Lung (tissue), 12 donors: ENCODE measurements around the gene FER. TPM values are rescaled to one million over a fixed set of nuclear protein-coding genes. Genes with fewer than 3 reads are reported as not detected.

Source experiments
- ATAC-seq: fragments of 200-7000 bp; cut with Tn5 transposase; one replicate; pipeline ENCODE4 v1.9.1; 2020; ENCODE audit warnings: moderate number of reproducible peaks; ENCODE audit not compliant: insufficient read depth, low FRiP score
- DNase-seq, 3 donors: peaks; one replicate each; pipeline ENCODE4 v3.0.0-alpha.2; 2013 to 2017
- H3K27ac ChIP-seq, 2 donors: one replicate each; pipeline ENCODE4 v1.5.1; 2013; ENCODE audit warnings: mild to moderate bottlenecking in 2 of 2, moderate library complexity in 2 of 2, control low read depth in 1 of 2, inconsistent platforms in 1 of 2, low read depth in 1 of 2, low read length in 1 of 2
- H3K27me3 ChIP-seq, 3 donors: one replicate each; pipeline ENCODE4 v1.5.1; 2013; ENCODE audit warnings: low read length in 2 of 3; ENCODE audit not compliant: control insufficient read depth in 3 of 3, insufficient read depth in 3 of 3
- H3K36me3 ChIP-seq, 4 donors: one replicate each; pipeline ENCODE4 v1.5.1; 2013; ENCODE audit warnings: low read length in 4 of 4, mild to moderate bottlenecking in 1 of 4, moderate library complexity in 1 of 4; ENCODE audit not compliant: control insufficient read depth in 4 of 4, insufficient read depth in 4 of 4
- H3K4me1 ChIP-seq, 5 donors: one replicate each; pipeline ENCODE4 v1.5.1; 2013; ENCODE audit warnings: low read length in 5 of 5, mild to moderate bottlenecking in 2 of 5, moderate library complexity in 1 of 5; ENCODE audit not compliant: control insufficient read depth in 5 of 5, insufficient read depth in 5 of 5
- H3K4me3 ChIP-seq: one replicate; pipeline ENCODE4 v1.5.1; 2013; ENCODE audit warnings: mild to moderate bottlenecking, control low read depth, moderate library complexity
- H3K9ac ChIP-seq, 2 donors: one replicate each; pipeline ENCODE4 v1.5.1; 2013; ENCODE audit warnings: low read length in 2 of 2, control low read depth in 1 of 2; ENCODE audit not compliant: insufficient read depth in 1 of 2
- H3K9me3 ChIP-seq, 4 donors: one replicate each; pipeline ENCODE4 v1.5.1; 2013; ENCODE audit warnings: low read length in 3 of 4, mild to moderate bottlenecking in 1 of 4, moderate library complexity in 1 of 4; ENCODE audit not compliant: control insufficient read depth in 4 of 4, insufficient read depth in 3 of 4
- CTCF ChIP-seq: IDR thresholded peaks from 2 replicates; pipeline ENCODE4 v1.5.1; 2012; ENCODE audit warnings: mild to moderate bottlenecking; ENCODE audit errors: control extremely low read depth, extremely low read depth
- WGBS, 2 donors: extraction: QIAGEN DNeasy Blood & Tissue Kit; methylation state at CpG; one replicate each; pipeline ENCODE4 v1.1.7; 2013; 5-methylcytosine and 5-hydroxymethylcytosine counted together
- polyA plus RNA-seq, 2 donors: library from polyadenylated mRNA; stranded (reverse); fragments of 200-250 nt; gene quantifications; one replicate each; pipeline ENCODE4 v1.2.1, GENCODE V29; 2013
- total RNA-seq, 2 donors: library from RNA; depleted of rRNA in 1 of 2; stranded (reverse); fragments of >200 nt in 1 of 2; gene quantifications; one replicate each; pipeline ENCODE4 v1.2.1, GENCODE V29; 2014 to 2021
- donor health status: control.
- donor health status: control.
- donor health status: Bipolar disorder and iron deficiency.
- donor health status: healthy.
- donor health status: DM: yes; HTN: yes; CAD: no.

The FER gene
- total and polyA plus RNA-seq, 4 donors, result 2.6 to 88.6 (median 12.2) TPM

- 68 to 77% methylated on average over 5 of the region's 5 CpGs for WGBS, 2 donors
- Histone ChIP-seq H3K4me1 (peaks cover 0 to 4% (median 0%) of the 10 kb centered on the region in 5 donors), H3K9ac (no peak overlapping the region), H3K27me3 (no peaks in the 10 kb centered on the region), H3K27ac (no peak overlapping the region), H3K9me3 (no peaks in the 10 kb centered on the region), H3K36me3 (no peaks in the 10 kb centered on the region), H3K4me3 (no peak overlapping the region)
- no peak for DNase-seq
- ATAC-seq, result no peak
- TF ChIP-seq CTCF, result no peak
Measured at GRCh38 chr5:108703313-108703712, 44.4 kb upstream of the FER start.

GRCh38 chr5:108707141-108707540, 40.6 kb upstream of the FER start:
- no peak for TF ChIP-seq CTCF
- H3K9me3 ChIP-seq, result no peaks in the 10 kb centered on the region
- no peak overlapping the region for H3K4me3 ChIP-seq
- H3K4me1 ChIP-seq, result no peaks in the 10 kb centered on the region
- no peaks in the 10 kb centered on the region for H3K27me3 ChIP-seq
- no peaks in the 10 kb centered on the region for H3K36me3 ChIP-seq
- no peak overlapping the region for H3K27ac ChIP-seq
- DNase-seq (no peak), ATAC-seq (no peak)
- WGBS, 2 donors, result 95 to 98% methylated on average over 8 of the region's 8 CpGs
- H3K9ac ChIP-seq, result no peak overlapping the region

DNA sequence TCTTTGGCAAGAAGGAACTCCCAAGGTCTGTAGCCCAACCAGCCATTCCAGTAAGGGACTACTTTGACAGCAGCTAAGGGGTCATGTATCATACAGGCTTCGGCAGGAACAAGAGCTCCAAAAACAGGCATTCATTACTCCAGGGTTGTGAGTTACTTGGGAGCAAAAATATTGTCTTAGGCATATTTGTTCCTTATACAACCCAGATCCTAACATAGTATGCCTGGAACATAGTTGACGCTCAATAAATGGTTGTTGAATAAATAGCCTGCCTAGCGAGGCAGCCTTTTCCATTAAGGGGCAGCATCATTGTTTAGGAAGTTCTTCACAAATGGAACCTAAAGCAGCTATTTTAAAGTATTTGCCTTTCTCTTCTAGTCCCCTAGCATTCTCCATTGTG, 35.8 kb upstream of the FER start:
- Histone ChIP-seq H3K36me3 (no peaks in the 10 kb centered on the region), H3K9ac (no peak overlapping the region), H3K9me3 (no peaks in the 10 kb centered on the region), H3K4me1 (peaks cover 0 to 3% (median 0%) of the 10 kb centered on the region in 5 donors), H3K27ac (no peak overlapping the region), H3K4me3 (no peak overlapping the region), H3K27me3 (no peaks in the 10 kb centered on the region)
- TF ChIP-seq CTCF, result no peak
- DNase-seq, result no peak
- WGBS, 2 donors, result 88 to 92% methylated on average over 3 of the region's 3 CpGs
- ATAC-seq, result no peak

DNA sequence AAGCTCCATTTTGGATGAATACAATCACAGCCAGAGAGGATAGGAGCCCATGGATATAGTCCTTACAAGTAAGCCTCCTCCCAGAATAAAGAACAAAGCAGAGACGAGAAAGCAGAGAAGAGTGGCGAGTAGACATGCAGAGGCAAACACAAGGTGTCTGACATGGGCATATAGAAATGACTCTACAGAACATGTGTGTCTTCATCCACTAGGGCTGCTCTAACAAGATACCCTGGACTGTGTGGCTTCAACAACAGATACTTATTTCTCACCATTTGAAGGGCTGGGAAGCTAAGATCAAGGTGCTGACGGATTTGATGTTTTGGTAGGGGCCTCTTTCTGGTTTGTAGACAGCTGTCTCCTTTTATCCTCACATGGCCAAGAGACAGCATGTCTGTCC, 32.3 kb upstream of the FER start:
- no peaks in the 10 kb centered on the region for H3K9me3 ChIP-seq
- ATAC-seq (no peak), DNase-seq (peak; percentile 15 to 38 (median 16))
- no peaks in the 10 kb centered on the region for H3K36me3 ChIP-seq
- no peak overlapping the region for H3K4me3 ChIP-seq
- 81 to 82% methylated on average over 3 of the region's 3 CpGs for WGBS, 2 donors
- H3K27me3 ChIP-seq, result no peaks in the 10 kb centered on the region
- peaks cover 0 to 3% (median 0%) of the 10 kb centered on the region in 5 donors for H3K4me1 ChIP-seq
- no peak overlapping the region for H3K27ac ChIP-seq
- no peak overlapping the region for H3K9ac ChIP-seq
- no peak for TF ChIP-seq CTCF
